RPMI8226 (cell line): Measurements from ENCODE around the gene MPRIP.

Experiments used
- DNase-seq: peaks from one replicate; pipeline ENCODE4 v3.0.0-alpha.2; 2015

MPRIP gene

GRCh38 chr17:17114592-17115225 is 72.5 kb downstream of the MPRIP start:
- no peak for DNase-seq

DNA sequence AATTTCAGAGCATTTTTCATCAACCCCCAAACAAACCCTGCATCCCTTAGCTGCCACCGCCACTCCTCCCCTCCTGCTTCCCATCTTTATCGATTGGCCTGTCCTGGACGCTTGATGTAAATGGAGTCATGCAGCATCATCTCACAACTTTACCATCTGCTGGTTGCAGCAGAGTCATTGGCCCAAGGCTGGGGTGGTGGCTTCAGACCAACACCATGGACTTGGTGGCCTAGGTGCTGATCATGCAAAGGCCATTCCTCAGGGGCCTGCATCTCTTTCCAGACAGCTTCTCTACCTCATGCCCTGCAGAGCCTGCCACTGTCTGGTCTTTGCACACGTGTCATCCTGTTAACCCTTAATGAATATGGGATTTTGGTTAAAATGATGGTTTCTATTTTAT is 73.4 kb downstream of the MPRIP start:
- no peak for DNase-seq

DNA sequence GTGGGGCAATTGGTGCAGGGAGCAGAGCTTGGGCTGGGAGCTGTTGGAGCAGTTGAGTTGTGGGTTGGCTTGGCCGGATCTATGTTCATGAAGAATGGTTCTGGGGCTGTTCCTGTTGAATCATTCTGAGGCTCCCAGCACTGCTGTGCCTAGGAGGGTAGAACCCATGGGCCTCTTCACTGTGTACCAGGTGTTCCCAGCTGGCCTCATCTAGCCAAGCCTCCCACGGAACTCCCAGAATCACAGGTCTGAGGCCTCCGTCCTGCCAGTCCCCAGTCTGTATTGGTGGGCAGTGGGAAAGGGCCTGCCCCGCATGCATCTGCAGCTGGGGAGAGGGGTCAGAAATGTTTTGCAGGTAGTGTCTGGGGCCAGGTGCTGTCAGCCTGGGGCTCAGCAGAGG is 74.1 kb downstream of the MPRIP start:
- no peak for DNase-seq

GRCh38 chr17:17117923-17118322 is 75.7 kb downstream of the MPRIP start:
- no peak for DNase-seq

DNA sequence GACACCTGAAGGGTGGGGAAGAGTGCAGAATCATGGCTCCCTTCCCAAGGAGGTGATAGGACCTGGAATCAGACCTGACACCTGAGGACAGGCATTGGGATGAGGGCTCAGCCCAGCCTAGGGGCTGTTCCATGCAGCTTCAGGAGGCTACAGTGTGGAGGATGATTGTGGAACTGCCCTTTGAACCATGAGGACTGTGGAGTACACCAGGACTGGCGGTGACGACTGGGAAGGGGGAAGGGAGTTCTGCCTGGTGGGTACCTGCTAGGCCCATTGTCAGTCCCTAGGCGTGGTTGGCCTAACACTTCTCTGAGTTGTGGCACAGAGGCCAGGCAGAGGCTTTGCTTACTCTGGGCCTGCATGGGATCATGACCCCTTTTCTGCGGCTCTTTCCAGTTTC is 76.1 kb downstream of the MPRIP start:
- no peak for DNase-seq

DNA sequence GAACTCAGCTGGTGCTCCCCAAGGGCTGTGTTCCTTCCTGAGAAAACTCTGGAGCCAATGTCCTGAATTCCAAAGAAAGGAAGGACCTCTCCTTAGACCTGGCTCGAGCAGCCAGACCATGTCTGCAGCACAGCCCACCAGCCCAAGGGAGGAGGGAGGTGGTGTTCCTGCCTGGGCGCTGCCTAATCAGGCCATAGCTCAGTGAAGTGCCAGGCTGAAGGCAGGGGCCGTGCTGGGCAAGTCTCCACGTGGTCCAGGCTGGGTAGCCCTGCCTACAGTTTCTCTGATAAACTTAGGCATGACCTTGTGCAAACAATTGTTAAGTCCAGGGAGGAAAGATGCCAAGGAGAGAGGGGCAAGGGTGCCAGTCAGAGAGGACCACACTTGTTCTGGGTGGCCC is 76.8 kb downstream of the MPRIP start:
- no peak for DNase-seq

- DNase-seq: no peak
Measured at GRCh38 chr17:17119533-17119932, 77.3 kb downstream of the MPRIP start.

- no peak for DNase-seq
Measured at GRCh38 chr17:17120294-17120693, 78.0 kb downstream of the MPRIP start.

DNA sequence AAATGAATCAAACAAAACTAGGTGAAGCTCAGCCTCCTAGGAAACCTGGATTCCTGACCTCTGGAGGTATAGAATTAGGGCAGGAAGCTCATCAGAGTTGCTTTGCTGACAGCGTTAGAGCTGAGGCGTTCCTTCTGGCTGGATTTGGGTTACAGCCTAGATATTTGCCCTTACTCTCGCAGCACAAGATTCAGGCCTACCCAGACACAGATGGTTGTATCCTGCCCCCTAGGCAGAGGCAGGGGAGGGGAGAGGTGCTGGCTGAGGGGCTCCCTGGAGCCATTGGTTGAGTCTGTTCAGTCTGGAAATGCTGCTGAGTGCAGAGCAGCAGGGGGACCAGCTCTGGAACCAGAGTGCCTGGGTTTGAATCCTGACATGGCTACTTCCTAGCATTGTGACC is 78.4 kb downstream of the MPRIP start:
- DNase-seq: no peak

GRCh38 chr17:17121162-17121561 is 78.9 kb downstream of the MPRIP start:
- no peak for DNase-seq

- DNase-seq: no peak
Measured at GRCh38 chr17:17122781-17123483, 80.7 kb downstream of the MPRIP start.

- no peak for DNase-seq
Measured at GRCh38 chr17:17124341-17124740, 82.1 kb downstream of the MPRIP start.

- DNase-seq: no peak
Measured at GRCh38 chr17:17125136-17126084, 83.2 kb downstream of the MPRIP start.

DNA sequence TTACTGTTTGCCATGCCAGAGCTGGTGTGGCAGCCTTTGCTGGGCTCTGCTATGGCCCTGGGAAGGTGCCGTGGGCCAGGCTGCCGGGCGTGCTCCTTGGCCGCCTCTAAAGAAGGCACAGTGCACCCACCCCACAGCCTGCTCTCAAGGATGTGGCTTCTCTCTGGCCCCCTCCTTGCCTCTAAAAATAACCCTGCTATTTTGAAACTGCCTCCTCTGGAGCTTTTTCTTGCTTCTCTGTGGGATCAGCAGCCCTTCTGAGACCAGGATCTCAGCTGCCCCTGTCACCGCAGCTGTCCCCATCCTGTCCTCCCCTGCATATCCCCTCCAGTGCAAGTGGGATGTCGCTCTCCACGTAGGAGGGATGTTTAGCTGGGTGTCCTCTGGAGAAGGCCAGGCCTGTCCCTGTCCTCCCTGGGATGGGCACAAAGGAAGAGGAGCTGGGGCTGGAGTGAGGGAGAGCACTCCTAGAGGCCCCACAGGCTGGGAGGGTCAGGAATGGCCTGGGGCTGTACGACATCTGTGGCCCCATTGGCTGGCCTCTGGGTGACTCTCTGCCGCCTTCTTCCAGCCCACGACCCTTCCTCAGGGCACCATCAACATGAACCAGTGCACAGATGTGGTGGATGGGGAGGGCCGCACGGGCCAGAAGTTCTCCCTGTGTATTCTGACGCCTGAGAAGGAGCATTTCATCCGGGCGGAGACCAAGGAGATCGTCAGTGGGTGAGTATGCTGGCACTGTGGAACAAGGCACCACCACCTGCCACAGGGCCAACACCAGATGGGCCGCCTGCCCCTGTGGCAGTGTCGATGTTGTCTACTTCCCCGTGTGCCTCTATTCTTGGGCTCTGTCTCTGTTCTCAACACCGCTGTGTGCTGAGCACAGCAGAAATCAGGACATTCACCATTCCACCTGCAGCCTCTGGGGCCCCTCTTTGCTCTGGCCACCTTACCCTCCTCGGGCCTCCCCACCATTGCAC is 84.2 kb downstream of the MPRIP start:
- no peak for DNase-seq

DNA sequence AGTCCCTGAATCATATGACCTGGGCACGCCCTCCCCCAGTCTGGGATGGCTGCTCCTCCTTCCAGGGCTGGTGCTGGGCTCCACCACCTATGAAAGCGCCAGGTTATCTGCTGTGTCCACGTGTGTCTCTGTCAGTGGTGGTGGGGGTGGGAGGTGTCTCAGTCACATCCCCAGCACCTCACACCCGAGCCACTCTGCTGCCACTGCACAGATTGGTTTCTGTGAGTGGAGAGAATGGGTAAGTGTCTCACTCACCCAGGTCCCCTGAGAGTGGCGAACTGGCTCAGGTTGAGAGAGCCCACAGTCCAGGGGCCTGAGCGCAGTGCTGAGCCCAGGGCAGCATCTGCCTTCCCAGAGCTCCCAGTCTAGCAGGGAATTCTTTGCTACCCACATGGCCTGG is 84.9 kb downstream of the MPRIP start:
- no peak for DNase-seq

- no peak for DNase-seq
Measured at GRCh38 chr17:17127730-17128291, 85.6 kb downstream of the MPRIP start.

GRCh38 chr17:17128476-17129075 is 86.3 kb downstream of the MPRIP start:
- no peak for DNase-seq

DNA sequence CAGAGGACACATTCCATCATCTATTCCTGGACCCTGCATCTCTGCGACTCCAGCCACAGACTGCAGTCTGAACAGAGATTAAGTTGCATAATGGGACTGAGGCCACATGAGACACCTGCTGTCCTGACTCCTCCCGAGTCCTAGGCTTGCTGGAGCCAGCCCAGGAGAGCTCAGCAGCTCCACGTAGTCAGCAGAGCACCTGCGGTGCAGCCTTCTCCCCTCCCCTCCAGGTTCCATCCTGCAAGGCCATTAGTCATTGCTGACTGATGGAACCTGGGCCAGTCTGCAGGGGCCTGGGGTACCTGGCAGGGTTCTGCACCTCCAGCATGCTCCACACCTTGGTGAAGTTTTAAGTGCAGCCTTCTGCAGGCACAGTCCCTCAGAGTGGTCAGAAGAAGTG is 87.2 kb downstream of the MPRIP start:
- DNase-seq: peak; percentile 42

- no peak for DNase-seq
Measured at GRCh38 chr17:17130077-17130844, 88.0 kb downstream of the MPRIP start.

- no peak for DNase-seq
Measured at GRCh38 chr17:17131839-17132238, 89.6 kb downstream of the MPRIP start.

DNA sequence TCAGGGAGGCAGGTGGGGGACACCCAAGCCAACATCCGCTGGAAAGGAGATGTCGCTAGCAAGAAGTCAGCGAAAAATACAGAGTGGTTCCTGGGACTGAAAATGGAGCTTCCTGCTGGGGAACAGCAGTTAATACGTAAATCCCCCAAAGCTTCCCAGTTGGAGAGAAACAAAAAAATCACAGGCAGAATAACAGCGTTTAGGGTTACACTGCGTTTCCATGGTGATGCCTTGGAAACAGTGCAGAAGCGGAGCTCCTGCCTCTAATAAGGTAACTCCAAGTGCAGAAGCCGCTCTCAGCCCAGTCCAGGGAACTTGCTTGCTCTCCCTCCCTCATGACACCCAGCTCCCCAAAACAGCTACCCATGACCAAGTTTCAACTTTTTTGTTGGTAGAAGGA is 90.5 kb downstream of the MPRIP start:
- no peak for DNase-seq
